Lower leg skin (tissue), 4 donors: Measurements from ENCODE around the gene L3MBTL3. TPM values are rescaled to one million over a fixed set of nuclear protein-coding genes. Genes with fewer than 3 reads are reported as not detected.

ENCODE experiments used
- DNase-seq, 2 donors: peaks; one replicate each; pipeline ENCODE4 v3.0.0-alpha.2; 2019; ENCODE audit warnings: low spot score in 2 of 2
- H3K4me3 ChIP-seq: fragments of 200-600 bp; sonication (generic); 2 replicates; pipeline ENCODE4 v1.5.1; 2017; ENCODE audit warnings: mild to moderate bottlenecking, low read depth; ENCODE audit not compliant: poor library complexity, severe bottlenecking
- CTCF ChIP-seq, 3 donors: fragments of 450-650 bp; IDR thresholded peaks; one replicate each; pipeline ENCODE4 v1.5.1; 2016; ENCODE audit warnings: antibody characterized with exemption in 3 of 3, mild to moderate bottlenecking in 3 of 3, moderate library complexity in 2 of 3
- POLR2A ChIP-seq, 2 donors: fragments of 450-650 bp; IDR thresholded peaks; one replicate each; pipeline ENCODE4 v1.6.1; 2016 to 2017; ENCODE audit warnings: antibody characterized with exemption in 2 of 2, mild to moderate bottlenecking in 1 of 2, moderate library complexity in 1 of 2
- WGBS, 2 donors: methylation state at CpG; one replicate each; pipeline ENCODE4 v1.1.5; 2018; 5-methylcytosine and 5-hydroxymethylcytosine counted together
- intact Hi-C: fragments of 100-400 bp; cut with DNase I; formaldehyde crosslinking; loops from one replicate; pipeline ENCODE4 v1.15.0; 2023; ENCODE audit warnings: low total_unique reads
- total RNA-seq, 4 donors: library from RNA; depleted of rRNA; stranded (reverse); fragments of >200 nt; gene quantifications; one replicate each; pipeline ENCODE4 v1.1.0, GENCODE V29; 2016

L3MBTL3 gene
- 10 to 100 TPM in 1 of 4 donors, 1 to 10 TPM in 3; 4.0 to 10.0 (median 5.9) TPM for total RNA-seq

- WGBS, 2 donors = 0 to 1% methylated on average over 27 of the region's 27 CpGs
- no peak for TF ChIP-seq CTCF (IDR thresholded peaks at IDR 0.05)
- no peak for TF ChIP-seq POLR2A (IDR thresholded peaks at IDR 0.05)
- intact Hi-C loops = loop anchor here (10.0 kb wide), 1 partner anchor 424 kb away; no protein-coding TSS in a partner anchor
- peak; percentile 73 to 97 for DNase-seq
- peak within 1 kb of the TSS; percentile 50 for H3K4me3 ChIP-seq
Observed at GRCh38 chr6:130018292-130018743, at the start of gene L3MBTL3. TSS of gene L3MBTL3 (plus strand) at chr6:130018581. CDS start at chr6:130042700, 24,119 bp downstream.

GRCh38 chr6:129969064-129969463, 49.3 kb upstream of the L3MBTL3 start:
- no peak overlapping the region for H3K4me3 ChIP-seq
- no peak for DNase-seq
- TF ChIP-seq POLR2A (IDR thresholded peaks at IDR 0.05) (no peak), CTCF (IDR thresholded peaks at IDR 0.05) (no peak)
- 76 to 90% methylated on average over 2 of the region's 2 CpGs for WGBS, 2 donors
- intact Hi-C loops = no loop called here

GRCh38 chr6:129976110-129976509, 42.3 kb upstream of the L3MBTL3 start:
- intact Hi-C loops = no loop called here
- DNase-seq = no peak
- WGBS, 2 donors = 91 to 94% methylated on average over 4 of the region's 4 CpGs
- no peak overlapping the region for H3K4me3 ChIP-seq
- TF ChIP-seq POLR2A (IDR thresholded peaks at IDR 0.05) = no peak
- no peak for TF ChIP-seq CTCF (IDR thresholded peaks at IDR 0.05)

- WGBS, 2 donors = 86 to 90% methylated on average over 6 of the region's 6 CpGs
- intact Hi-C loops = no loop called here
- DNase-seq = no peak
- no peak overlapping the region for H3K4me3 ChIP-seq
- TF ChIP-seq POLR2A (IDR thresholded peaks at IDR 0.05) = no peak
- no peak for TF ChIP-seq CTCF (IDR thresholded peaks at IDR 0.05)
Observed at GRCh38 chr6:129978148-129978916, 40.0 kb upstream of the L3MBTL3 start.

GRCh38 chr6:129980821-129981220, 37.6 kb upstream of the L3MBTL3 start:
- TF ChIP-seq POLR2A (IDR thresholded peaks at IDR 0.05) = no peak
- no peak for TF ChIP-seq CTCF (IDR thresholded peaks at IDR 0.05)
- intact Hi-C loops = no loop called here
- no peak for DNase-seq
- WGBS, 2 donors = 83 to 91% methylated on average over 1 of the region's 1 CpG
- no peak overlapping the region for H3K4me3 ChIP-seq
